HFF-Myc (cell line): ENCODE data around the gene MAMLD1.

Experiments
- DNase-seq: peaks from one replicate; pipeline ENCODE4 v3.0.0-alpha.2; 2011; ENCODE audit warnings: low read depth; ENCODE audit errors: extremely low read depth
- H3K4me3 ChIP-seq: replicated peaks from 2 replicates; pipeline ENCODE4 v1.5.1; 2011; ENCODE audit warnings: low read depth, mild to moderate bottlenecking, control low read depth, low read length
- CTCF ChIP-seq: IDR thresholded peaks from 2 replicates; pipeline ENCODE4 v1.5.1; 2012; ENCODE audit warnings: mild to moderate bottlenecking, low read depth, low read length, control low read depth; ENCODE audit errors: missing control alignments

Gene MAMLD1

DNA sequence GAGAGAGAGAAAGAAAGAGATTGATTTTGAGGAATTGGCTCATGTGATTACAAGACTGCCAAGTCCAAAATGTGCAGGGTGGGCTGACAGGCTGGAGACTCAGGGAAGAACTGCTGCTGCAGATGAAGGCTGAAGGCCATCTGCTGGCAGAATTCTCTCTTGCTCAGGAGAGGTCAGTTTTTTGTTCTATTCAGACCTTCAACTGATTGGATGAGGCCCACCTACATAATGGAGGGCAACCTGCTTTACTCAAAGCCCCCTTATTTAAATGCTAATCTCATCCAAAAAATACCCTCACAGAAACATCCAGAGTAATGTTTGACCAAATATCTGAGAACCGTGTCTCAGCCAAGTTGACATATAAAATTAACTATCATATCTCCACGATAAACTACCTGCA, 38.2 kb upstream of the MAMLD1 start:
- no peak overlapping the region for H3K4me3 ChIP-seq
- DNase-seq, result no peak
- no peak for TF ChIP-seq CTCF

GRCh38 chrX:150326541-150327247, 36.4 kb upstream of the MAMLD1 start:
- no peak for TF ChIP-seq CTCF
- no peak overlapping the region for H3K4me3 ChIP-seq
- no peak for DNase-seq

GRCh38 chrX:150329282-150329681, 33.8 kb upstream of the MAMLD1 start:
- no peak for DNase-seq
- TF ChIP-seq CTCF, result no peak
- H3K4me3 ChIP-seq, result no peak overlapping the region

DNA sequence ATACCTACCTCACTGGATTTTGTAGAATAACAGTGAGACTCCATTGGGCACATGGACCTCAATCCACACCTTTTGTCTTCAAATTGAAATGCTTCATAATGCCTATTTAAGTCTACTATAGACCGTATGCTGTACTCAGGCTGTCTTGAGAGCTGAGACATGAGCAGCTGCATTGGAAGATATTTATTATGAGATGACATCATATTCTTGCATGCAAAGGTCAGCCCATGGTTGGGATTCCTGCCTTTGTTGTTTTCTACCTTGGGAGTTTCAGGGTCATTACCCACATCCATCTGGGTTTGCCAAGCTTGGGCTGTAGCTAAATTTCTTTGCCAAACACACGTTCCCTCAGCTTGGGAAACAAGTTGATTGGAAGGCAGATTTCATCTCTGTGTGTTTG, 33.2 kb upstream of the MAMLD1 start:
- no peak for TF ChIP-seq CTCF
- no peak overlapping the region for H3K4me3 ChIP-seq
- DNase-seq, result no peak

GRCh38 chrX:150332023-150332422, 31.1 kb upstream of the MAMLD1 start:
- TF ChIP-seq CTCF, result no peak
- no peak for DNase-seq
- no peak overlapping the region for H3K4me3 ChIP-seq

GRCh38 chrX:150334100-150334499, 29.0 kb upstream of the MAMLD1 start:
- no peak for TF ChIP-seq CTCF

GRCh38 chrX:150334981-150335380, 28.1 kb upstream of the MAMLD1 start:
- no peak for TF ChIP-seq CTCF
- DNase-seq, result no peak
- no peak overlapping the region for H3K4me3 ChIP-seq

More at GRCh38 chrX:150334100-150334499, 29.0 kb upstream of the MAMLD1 start:
- DNase-seq, result no peak
- no peak overlapping the region for H3K4me3 ChIP-seq
